Fibroblast of the conjunctiva (primary cell): Measurements from ENCODE around the gene IRF8.
A peak's percentile ranks its signal among the peaks of the same experiment; 100 is the strongest.
"Not testable (repeated sequence)": the region's sequence is repeated elsewhere in the genome, so short reads cannot be mapped to it uniquely, and the experiment has no call there.

Experiments
- DNase-seq: peaks from one replicate; pipeline ENCODE4 v3.0.0-alpha.2; 2010; ENCODE audit warnings: low read depth

Gene IRF8

GRCh38 chr16:85868495-85868894 is 30.5 kb upstream of the IRF8 start:
- no peak for DNase-seq

DNA sequence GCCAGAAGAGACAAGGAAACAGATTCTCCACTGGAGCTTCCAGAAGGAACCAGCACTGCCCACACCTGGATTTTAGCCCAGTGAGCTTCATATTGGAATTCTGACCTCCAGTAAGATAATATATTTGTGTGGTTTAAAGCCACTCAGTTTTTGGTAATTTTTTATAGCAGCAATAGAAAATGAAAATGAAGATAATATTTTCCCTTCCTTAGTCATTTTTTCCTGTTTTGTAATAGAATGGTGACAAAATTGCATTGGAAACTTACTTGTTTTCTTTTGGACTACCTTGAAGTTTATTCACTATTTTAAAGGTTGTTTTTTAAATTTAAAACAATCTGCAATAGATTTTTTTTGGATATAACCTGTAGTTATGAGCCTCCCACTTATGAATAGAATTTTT is 29.8 kb upstream of the IRF8 start:
- DNase-seq: no peak

DNA sequence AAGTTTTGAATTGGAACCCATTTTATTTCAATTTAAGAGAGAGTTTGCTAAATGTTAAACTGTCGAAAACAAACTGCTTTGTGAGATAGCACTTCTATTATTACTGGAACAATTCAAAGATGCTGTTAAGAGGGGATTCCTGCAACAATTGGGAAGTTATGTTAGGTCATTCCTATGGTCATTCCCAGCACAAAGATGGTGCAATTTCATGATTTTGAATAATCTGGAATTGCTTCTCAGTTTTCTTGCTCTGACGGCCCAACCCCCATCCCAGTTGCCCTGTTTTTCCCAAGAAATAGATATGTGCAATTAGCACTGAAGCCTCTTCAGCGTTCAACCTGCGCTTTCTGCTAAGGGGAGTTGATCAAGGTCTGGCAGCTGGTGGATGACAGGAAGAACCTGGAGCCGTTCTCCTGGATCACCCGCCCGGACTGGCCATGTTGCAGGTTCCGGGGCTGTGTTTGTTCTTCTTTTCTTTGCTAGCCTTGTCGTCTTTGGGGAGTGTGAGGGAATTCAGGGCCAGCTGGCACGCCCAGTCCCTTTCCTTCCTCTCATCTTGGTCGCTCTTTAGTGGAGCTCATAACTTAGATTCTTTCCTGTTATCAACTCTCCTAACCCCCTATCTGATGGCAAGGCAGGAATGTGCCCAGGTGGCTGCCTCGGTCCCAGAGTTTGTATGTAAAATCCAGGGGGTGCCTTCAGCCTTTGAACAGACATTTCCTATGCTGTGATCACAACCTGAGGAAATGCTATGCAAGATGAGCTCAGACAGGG is 29.0 kb upstream of the IRF8 start:
- DNase-seq: no peak

DNA sequence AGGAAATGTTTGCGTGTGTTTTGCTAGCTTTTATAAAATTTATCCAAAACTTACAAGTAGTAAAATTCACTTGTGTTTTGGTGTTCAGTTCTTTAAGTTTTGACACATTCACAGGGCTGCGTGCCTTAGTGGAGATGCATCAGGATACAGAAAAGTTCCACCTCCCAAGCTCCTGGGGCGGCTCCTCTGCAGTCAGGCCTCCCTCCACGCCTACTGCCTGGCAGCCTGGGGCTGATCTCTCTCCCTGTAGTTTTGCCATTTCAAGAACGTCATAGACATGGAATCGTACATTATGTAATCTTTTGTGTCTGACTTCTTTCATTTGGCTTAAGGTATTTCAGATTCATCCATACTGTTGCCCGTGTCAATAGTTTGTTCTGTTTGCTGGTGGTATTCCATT is 27.2 kb upstream of the IRF8 start:
- no peak for DNase-seq

DNA sequence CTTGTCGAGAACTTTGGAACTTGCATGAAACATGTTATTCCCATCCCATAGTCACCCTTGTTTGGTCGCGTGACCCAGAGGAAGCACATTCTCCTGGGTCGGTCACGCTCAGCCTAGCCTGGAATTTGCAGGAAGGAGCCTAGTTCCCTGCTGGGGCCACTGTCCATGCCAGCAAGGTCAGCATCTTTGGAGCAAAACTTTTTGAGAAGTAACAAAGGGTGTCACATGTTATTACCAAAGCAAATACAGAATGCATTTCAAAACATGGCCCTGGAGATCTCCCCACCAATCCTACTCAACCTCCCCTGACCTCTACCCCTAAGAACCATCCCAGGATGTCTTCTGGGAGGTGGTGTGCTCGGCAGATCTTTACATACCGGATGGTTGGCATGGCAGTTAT is 26.2 kb upstream of the IRF8 start:
- no peak for DNase-seq

- no peak for DNase-seq
Observed at GRCh38 chr16:85873153-85873552, 25.8 kb upstream of the IRF8 start.

- not testable (repeated sequence) for DNase-seq
Observed at GRCh38 chr16:85874031-85874430, 24.9 kb upstream of the IRF8 start.

- DNase-seq: no peak
Observed at GRCh38 chr16:85878407-85878806, 20.6 kb upstream of the IRF8 start.

- peak; percentile 26 for DNase-seq
Observed at GRCh38 chr16:85878875-85879274, 20.1 kb upstream of the IRF8 start.

DNA sequence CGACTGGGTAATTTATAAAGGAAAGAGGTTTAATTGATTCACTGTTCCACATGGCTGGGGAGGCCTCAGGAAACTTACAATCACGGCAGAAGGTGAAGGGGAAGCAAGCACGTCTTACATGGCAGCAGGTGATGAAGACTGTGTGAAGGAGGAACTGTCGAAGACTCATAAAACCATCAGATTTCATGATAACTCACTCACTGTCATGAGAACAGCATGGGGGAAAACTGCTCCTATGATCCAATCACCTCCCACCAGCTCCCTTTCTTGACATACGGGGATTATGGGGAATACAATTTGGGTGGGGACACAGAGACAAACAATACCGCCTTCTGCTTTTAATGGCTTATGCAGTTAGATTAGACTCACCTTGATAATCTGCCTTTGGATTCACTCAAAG is 19.4 kb upstream of the IRF8 start:
- no peak for DNase-seq

DNA sequence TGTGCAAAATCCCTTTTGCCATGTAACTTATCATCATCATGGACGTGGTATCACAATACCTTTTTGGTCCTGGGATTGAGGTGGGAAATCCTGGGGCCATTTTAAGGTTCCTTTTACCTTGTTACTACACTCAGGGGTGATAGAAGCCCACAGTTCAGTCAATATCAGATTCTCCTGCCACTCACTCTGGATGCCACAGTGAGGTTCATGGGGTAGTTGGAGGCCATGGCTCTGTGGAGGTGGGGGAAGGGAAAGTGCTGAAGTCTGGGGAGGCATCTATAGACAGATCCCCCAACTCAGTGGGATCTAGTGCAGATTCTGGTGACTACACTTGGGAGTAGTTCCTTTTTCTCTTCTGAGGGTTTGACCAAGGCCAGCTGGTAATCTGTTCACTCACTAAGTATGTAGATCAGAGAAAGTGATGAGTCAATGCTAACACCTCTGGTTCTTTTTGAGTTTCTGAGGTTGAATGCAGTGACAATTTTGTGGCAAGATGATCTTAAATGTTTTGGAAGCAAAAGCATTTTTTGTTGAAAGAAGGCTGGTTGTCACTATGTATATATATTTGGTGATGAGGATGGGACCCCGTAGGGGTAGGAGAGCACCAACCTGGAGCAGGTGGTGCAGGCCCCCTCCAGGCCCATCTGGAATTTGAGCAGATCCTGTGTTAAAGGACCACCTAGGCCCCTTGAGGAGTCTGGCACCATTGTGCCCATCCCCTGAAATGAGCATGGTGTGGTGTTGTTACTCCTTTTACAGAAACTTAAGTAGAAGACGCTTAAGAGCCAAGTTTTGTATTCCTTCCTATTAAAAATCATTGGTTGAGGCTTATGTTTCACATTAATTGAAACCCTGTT is 18.8 kb upstream of the IRF8 start:
- no peak for DNase-seq

DNA sequence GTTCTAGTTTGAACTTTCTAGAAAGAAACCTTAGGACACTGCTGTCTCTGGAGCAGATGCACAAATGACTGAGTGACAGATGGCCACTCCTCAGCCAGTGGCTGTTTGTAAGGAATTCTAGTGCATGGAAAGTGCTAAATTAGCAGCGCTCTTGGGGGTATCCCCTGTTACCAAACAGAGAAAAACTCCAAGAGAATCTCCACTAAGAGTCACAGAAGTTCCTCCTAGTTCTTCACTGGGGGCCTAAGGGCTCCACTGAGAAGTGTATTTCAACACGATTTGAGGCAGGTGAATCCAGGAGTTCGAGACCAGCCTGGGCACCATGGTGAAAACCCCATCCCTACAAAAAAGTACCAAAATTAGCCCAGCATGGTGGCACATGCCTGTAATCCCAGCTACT is 18.1 kb upstream of the IRF8 start:
- no peak for DNase-seq

DNA sequence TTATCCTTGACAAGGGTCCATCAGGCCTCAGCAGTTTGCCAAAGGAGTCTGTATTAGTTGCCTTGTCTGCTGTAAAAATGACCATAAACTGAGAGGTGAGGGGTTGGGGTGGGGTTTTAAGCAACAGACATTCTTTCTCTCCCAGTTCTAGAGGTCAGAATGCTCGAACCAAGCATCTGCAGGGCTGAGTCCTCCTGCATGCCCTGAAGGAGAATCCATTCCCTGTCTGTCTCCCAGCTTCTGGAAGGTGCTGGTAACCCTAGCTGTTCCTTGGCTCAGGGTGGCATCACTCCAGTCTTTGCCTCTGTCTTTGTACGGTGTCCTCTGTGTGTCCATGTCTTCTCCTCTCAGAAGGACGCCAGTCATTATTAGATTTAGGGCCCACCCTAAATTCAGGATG is 17.5 kb upstream of the IRF8 start:
- no peak for DNase-seq

DNA sequence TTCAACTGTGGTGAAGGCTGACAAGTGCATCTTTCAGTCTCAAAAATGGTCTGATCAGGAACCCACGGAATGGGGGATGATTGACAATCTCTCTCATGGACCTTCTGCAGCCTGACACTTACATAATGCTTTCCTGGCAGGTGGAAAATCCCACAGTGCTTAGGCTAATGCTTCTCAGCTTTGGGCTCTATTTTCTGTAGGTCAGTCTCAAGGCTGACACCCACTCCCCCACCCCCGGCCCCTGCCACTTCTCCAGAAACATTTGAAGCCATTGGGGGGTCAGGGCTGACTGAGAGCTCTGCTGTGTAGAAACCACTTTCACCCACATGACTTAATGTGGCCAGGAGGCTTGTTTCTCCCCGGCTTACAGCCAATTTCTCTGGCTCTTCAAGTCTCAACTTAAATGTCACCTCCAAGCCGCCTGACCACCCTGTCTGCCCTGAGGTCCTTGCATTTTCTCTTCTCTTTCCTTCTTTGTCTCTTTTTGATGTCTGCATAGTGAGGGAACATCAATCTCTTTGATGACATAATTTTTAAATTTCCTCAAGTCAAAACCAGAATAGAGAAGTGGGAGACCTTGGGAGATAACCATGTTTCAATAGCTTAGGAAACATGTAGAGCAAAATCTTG is 16.7 kb upstream of the IRF8 start:
- DNase-seq: no peak

- DNase-seq: no peak
Observed at GRCh38 chr16:85883813-85884212, 15.1 kb upstream of the IRF8 start.

DNA sequence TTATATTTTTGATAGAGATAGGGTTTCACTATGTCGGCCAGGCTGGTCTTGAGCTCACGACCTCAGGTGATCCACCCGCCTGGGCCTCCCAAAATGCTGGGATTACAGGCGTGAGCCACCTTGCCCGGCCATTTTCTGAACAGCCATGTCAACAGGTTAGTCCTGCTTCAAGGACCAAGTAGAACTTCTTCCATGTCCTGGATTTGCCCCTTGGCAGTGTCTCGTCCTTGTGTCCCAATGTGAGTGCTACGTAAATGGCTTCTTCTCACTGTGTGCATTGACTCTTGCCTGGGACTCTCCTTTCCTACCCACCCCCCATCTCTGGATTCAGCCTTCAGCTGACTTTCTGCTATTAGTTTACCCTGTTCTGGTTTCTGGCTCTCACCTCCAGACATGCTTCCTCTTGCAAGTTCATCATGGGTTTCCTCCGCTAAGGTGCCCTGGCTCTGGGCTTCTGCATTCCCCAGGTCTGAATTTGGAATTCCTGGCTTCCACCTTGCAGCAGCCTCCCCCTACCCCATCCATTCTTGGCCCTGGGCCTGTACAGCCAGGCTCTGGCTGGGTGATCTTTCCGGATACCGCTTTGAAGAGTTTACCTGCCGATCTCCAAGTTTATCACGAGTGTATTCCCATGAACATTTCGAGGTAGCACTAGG is 14.0 kb upstream of the IRF8 start:
- no peak for DNase-seq

DNA sequence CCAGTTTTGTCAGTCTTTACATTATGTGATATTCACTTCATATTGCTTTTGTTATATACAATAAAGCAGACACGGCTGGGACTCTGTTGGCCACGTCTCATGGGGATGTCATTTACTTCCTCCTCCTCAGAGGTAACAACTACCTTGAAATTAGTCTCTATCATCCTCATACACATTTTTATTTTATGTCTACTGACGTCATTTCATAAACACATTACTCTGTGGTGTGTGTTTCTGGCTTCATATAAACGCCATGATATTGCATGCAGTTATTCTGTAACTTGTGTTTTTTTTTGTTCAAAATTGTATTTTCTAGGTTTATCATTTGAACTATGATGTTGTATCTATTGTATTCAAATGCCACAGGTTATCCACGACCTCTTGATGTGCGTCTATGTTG is 13.4 kb upstream of the IRF8 start:
- DNase-seq: no peak

- DNase-seq: no peak
Observed at GRCh38 chr16:85888405-85889331, 10.3 kb upstream of the IRF8 start.

- DNase-seq: no peak
Observed at GRCh38 chr16:85891033-85891775, 7.8 kb upstream of the IRF8 start.

DNA sequence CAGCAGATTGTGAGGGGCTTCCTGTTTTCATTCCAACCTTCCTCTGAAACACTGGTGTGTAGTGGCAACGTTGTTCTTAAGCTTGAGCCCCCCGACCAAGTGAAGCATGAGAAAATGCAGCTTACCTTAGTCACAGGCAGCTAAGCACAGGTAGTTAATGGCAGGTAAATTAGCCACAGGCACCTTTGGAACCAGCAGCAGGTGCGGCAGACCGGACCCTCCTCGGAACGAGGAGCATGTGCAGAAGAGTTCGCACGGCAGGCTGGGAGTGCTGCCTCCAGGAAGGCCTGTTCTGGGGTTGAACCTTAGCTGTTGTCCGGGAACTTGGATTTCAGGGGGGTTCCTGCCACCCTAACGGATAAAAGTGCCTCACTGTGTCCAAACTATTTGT is 7.2 kb upstream of the IRF8 start:
- no peak for DNase-seq

DNA sequence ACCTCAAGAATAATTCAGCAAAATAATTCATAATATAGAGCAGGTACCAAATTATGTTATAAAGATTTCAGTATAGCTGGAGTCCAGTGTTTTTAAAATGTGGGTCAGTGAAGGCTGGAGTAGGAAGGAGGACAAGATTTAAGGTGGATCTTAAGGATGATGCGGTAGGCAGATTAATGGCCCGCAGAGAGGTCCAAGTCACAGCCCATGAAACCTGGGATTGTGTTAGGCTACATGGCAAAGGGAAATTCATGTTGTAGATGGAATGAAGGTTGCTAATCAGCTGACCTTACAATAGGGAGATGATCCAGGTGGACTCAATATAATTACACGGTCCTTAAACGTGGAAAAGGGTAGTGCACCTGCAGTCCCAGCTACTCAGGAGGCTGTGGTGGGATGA is 6.2 kb upstream of the IRF8 start:
- no peak for DNase-seq
